ACC112 (cell line): Measurements from ENCODE around the gene MUSK.
"Not testable (repeated sequence)": the region's sequence is repeated elsewhere in the genome, so short reads cannot be mapped to it uniquely, and the experiment has no call there.

Experiments used
- H2AFZ ChIP-seq: fragments of 200-600 bp; sonication (generic); one replicate; pipeline ENCODE4 v1.6.0; 2017; ENCODE audit warnings: antibody characterized with exemption, low read length; ENCODE audit not compliant: unreplicated experiment
- H3K27ac ChIP-seq: fragments of 200-600 bp; sonication (generic); 2 replicates; pipeline ENCODE4 v1.5.1; 2014; ENCODE audit warnings: low read depth, mild to moderate bottlenecking, antibody characterized with exemption, low read length, moderate library complexity
- H3K27me3 ChIP-seq: fragments of 200-600 bp; sonication (generic); 2 replicates; pipeline ENCODE4 v1.6.1; 2014; ENCODE audit warnings: mild to moderate bottlenecking, antibody characterized with exemption, low read length, moderate library complexity, mixed read lengths; ENCODE audit not compliant: insufficient read depth
- H3K36me3 ChIP-seq: fragments of 200-600 bp; sonication (generic); 2 replicates; pipeline ENCODE4 v1.6.1; 2016; ENCODE audit warnings: mild to moderate bottlenecking, antibody characterized with exemption, low read length, moderate library complexity, mixed read lengths; ENCODE audit not compliant: insufficient read depth
- H3K4me1 ChIP-seq: fragments of 200-600 bp; sonication (generic); one replicate; pipeline ENCODE4 v1.6.1; 2016; ENCODE audit warnings: low read length, mixed read lengths; ENCODE audit not compliant: insufficient read depth, unreplicated experiment, control insufficient read depth
- H3K4me3 ChIP-seq: fragments of 200-600 bp; sonication (generic); 2 replicates; pipeline ENCODE4 v1.5.1; 2014; ENCODE audit warnings: mild to moderate bottlenecking, low read depth, low read length
- H3K79me2 ChIP-seq: fragments of 200-600 bp; sonication (generic); one replicate; pipeline ENCODE4 v1.6.0; 2016; ENCODE audit warnings: low read length; ENCODE audit not compliant: control insufficient read depth, unreplicated experiment, insufficient read depth

Gene MUSK

GRCh38 chr9:110826400-110826799 is 157.8 kb downstream of the MUSK start:
- H3K27ac ChIP-seq, H2AFZ ChIP-seq, H3K4me1 ChIP-seq, H3K4me3 ChIP-seq, H3K27me3 ChIP-seq, H3K36me3 ChIP-seq, H3K79me2 ChIP-seq: not testable (repeated sequence)

DNA sequence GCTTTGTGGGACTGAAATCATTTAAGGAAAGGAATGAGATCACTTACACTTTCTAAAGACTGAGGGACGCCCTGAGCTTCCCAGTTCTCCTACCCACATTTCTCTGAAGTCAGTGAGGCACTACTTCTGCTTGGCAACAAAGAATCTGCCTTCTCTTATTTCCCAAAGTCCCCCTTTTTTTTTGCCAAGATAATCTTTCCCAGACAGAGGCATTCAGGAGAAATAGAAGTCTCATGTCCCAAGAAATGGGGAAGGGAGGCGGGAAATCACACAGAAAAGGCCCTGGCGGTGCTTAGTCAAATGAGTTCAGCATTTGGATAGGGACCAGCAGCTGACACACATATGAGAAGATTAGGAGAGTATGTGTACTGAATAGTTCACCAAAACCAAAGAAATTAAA is 159.7 kb downstream of the MUSK start:
- Histone ChIP-seq H3K27ac (no peak overlapping the region), H3K4me1 (peaks cover 8% of the 10 kb centered on the region), H3K36me3 (no peaks in the 10 kb centered on the region), H3K4me3 (no peak overlapping the region), H2AFZ (no peak overlapping the region), H3K79me2 (no peaks in the 10 kb centered on the region), H3K27me3 (no peaks in the 10 kb centered on the region)

DNA sequence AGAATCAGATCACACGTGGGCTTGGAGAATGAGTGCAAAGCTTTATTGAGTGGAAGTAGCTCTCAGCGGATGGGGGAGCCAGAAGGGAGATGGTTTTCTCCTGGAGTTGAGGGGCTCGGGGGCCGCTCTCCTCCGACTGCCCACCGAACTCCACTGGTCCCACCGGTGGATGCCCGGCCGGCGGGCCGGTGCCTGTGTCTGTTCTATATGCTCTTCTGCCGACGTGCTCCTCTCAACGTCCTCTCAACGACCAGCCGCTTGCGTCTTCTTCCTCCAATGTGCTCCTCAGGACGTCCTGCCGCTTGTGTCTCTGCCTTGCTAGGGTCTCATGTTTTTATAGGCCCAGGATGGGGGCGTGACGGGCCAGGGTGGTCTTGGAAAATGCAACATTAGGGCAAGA is 161.9 kb downstream of the MUSK start:
- no peak overlapping the region for H3K4me3 ChIP-seq
- no peak overlapping the region for H2AFZ ChIP-seq
- H3K27me3 ChIP-seq, result no peaks in the 10 kb centered on the region
- peaks cover 18% of the 10 kb centered on the region for H3K4me1 ChIP-seq
- no peaks in the 10 kb centered on the region for H3K79me2 ChIP-seq
- no peaks in the 10 kb centered on the region for H3K36me3 ChIP-seq
- H3K27ac ChIP-seq, result no peak overlapping the region

- H3K27ac ChIP-seq, result peak overlapping the region; percentile 2; the same call in 1 of the 2 replicates
Measured at GRCh38 chr9:110832926-110833325, 164.3 kb downstream of the MUSK start.

GRCh38 chr9:110835404-110835803 is 166.8 kb downstream of the MUSK start:
- Histone ChIP-seq H3K27ac (peak overlapping the region; percentile 85), H3K79me2 (no peaks in the 10 kb centered on the region), H3K4me1 (peaks cover 40% of the 10 kb centered on the region), H3K36me3 (no peaks in the 10 kb centered on the region), H3K27me3 (no peaks in the 10 kb centered on the region), H2AFZ (no peak overlapping the region), H3K4me3 (peak overlapping the region; percentile 16)

More at GRCh38 chr9:110832926-110833325, 164.3 kb downstream of the MUSK start:
- Histone ChIP-seq H3K79me2 (no peaks in the 10 kb centered on the region), H3K4me3 (no peak overlapping the region), H3K36me3 (no peaks in the 10 kb centered on the region), H3K27me3 (no peaks in the 10 kb centered on the region), H2AFZ (no peak overlapping the region), H3K4me1 (peaks cover 29% of the 10 kb centered on the region)

DNA sequence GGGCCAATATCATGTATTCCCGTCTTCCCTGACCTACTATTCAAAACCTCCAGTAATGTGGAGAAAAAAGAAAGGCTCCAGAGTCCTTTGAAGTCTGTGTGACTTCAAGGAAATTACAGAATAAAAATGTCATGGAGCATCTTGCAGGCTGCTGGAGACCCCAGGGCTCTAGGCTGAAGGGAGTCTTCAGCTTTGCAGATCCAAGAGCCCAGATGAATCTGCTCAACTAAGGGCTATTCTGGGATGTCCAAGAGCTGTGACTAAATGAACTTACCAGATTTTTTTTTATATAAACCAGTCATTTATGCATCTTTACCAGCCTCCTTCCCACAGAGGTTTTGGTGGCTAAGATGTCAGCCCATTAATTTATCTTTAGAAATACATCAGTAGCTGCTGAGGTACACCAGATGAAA is 167.3 kb downstream of the MUSK start:
- peak overlapping the region; percentile 16 for H3K4me3 ChIP-seq
- no peaks in the 10 kb centered on the region for H3K79me2 ChIP-seq
- no peak overlapping the region for H2AFZ ChIP-seq
- H3K36me3 ChIP-seq, result no peaks in the 10 kb centered on the region
- no peaks in the 10 kb centered on the region for H3K27me3 ChIP-seq
- peaks cover 40% of the 10 kb centered on the region for H3K4me1 ChIP-seq
- H3K27ac ChIP-seq, result peak overlapping the region; percentile 85

- Histone ChIP-seq H3K4me1 (peaks cover 41% of the 10 kb centered on the region), H3K4me3 (no peak overlapping the region), H3K79me2 (no peaks in the 10 kb centered on the region), H3K36me3 (no peaks in the 10 kb centered on the region), H3K27ac (no peak overlapping the region), H2AFZ (no peak overlapping the region), H3K27me3 (no peaks in the 10 kb centered on the region)
Measured at GRCh38 chr9:110837401-110838005, 168.9 kb downstream of the MUSK start.

DNA sequence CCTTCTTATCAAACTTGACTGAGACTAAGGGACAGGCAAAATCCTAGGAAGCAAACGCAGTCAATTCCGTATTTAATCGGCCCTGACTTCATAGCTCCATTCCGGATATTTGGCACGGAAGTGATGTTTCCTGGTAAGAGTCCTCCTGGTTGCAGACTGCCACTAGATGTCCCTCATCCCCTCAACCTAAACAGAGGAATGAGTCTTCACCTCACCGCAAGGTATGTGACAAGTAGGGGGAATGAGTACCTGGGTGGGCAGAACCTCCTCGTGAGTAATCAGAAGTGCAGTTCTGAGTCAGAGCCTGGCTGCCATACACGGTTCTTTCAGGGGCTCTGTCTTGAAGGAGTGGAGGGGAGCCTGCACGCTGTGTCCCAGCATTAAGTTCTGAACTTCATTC is 173.6 kb downstream of the MUSK start:
- H3K27ac ChIP-seq, result no peak overlapping the region
- H3K27me3 ChIP-seq, result no peaks in the 10 kb centered on the region
- no peak overlapping the region for H3K4me3 ChIP-seq
- H3K79me2 ChIP-seq, result no peaks in the 10 kb centered on the region
- no peaks in the 10 kb centered on the region for H3K36me3 ChIP-seq
- peaks cover 46% of the 10 kb centered on the region for H3K4me1 ChIP-seq
- no peak overlapping the region for H2AFZ ChIP-seq

DNA sequence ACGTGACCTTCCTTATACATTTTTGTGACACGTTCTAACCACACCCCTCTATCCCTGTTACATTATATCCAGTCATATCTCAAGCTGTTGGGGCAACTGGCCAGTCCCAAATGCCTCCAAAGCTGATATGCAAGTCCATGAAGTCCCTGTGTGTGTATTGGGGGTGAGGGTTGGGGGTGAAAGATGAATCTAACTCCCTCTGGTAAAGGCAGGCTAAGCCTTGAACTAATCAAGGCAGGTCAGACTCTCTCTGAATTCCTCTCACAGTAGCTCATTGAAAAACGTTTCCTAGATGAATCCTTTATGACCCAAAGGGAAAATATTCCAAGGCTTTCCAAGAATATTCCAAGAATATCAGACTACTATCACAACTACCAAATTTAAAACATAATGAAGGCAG is 174.4 kb downstream of the MUSK start:
- Histone ChIP-seq H3K27ac (0 out of 2 replicates have a peak overlapping the region, but pooled peaks have one; percentile 9), H2AFZ (no peak overlapping the region), H3K27me3 (no peaks in the 10 kb centered on the region), H3K79me2 (no peaks in the 10 kb centered on the region), H3K36me3 (no peaks in the 10 kb centered on the region), H3K4me1 (peaks cover 54% of the 10 kb centered on the region), H3K4me3 (no peak overlapping the region)

DNA sequence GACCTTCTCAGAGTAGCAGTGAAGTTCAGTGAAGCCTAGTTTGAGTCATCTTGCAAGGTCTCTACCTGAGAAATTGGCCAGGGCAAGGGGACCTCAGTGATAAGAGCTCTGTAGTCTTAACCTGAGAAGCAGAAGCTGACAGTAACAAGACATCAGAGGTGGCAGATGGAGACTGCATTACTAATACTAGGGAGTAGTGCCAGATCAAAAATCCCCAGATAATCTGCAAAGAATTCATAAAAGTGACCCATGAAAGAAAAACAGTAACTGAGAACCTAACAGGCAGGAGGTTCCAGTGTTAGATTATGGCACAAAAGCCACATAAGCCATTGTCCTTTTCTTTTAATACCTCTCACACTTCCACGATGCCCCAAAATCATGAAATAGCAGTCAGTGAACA is 175.5 kb downstream of the MUSK start:
- no peaks in the 10 kb centered on the region for H3K79me2 ChIP-seq
- no peak overlapping the region for H3K4me3 ChIP-seq
- H3K27ac ChIP-seq, result no peak overlapping the region
- peaks cover 56% of the 10 kb centered on the region for H3K4me1 ChIP-seq
- H3K36me3 ChIP-seq, result no peaks in the 10 kb centered on the region
- no peak overlapping the region for H2AFZ ChIP-seq
- no peaks in the 10 kb centered on the region for H3K27me3 ChIP-seq

DNA sequence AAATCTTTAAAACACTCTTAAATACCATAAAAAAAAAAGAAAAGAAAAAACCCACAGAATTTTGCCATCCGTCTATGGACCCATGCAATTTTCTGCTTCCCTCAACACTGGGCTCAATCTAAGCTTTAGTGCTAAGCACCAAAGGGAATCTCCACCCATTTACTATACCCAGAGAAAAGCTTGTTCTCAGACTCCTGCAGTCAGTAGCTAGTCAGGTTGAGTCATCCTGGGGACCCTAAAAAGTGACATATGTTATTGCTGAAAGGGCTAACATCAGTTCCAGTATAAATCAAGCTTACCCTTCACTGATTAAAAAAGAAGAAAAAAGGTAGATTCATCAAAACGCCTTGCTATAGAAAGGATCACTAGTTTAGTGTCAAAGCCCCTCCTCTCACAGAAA is 177.6 kb downstream of the MUSK start:
- H3K4me1 ChIP-seq, result peaks cover 54% of the 10 kb centered on the region
- peak overlapping the region; percentile 36 for H2AFZ ChIP-seq
- H3K27me3 ChIP-seq, result no peaks in the 10 kb centered on the region
- H3K27ac ChIP-seq, result peak overlapping the region; percentile 88
- H3K4me3 ChIP-seq, result no peak overlapping the region
- H3K36me3 ChIP-seq, result no peaks in the 10 kb centered on the region
- no peaks in the 10 kb centered on the region for H3K79me2 ChIP-seq
